Stomach (tissue), 4 donors: ENCODE data around the gene ITCH.

ENCODE experiments used
- CTCF ChIP-seq, 7 experiments: fragments of 450-650 bp in 4 of 7; fragments of 200-600 bp in 3 of 7; sonication (generic) in 3 of 7; IDR thresholded peaks; one replicate each; pipeline ENCODE4 v1.5.1; 2016 to 2019; ENCODE audit warnings: antibody characterized with exemption in 7 of 7, control low read depth in 2 of 7, mild to moderate bottlenecking in 1 of 7
- EP300 ChIP-seq: sonication (generic); formaldehyde crosslinking; IDR thresholded peaks from one replicate; pipeline ENCODE4 v1.6.1; 2017; ENCODE audit warnings: antibody characterized with exemption
- POLR2A ChIP-seq, 4 donors: fragments of 450-650 bp; IDR thresholded peaks; one replicate each; pipeline ENCODE4 v1.6.1; 2016; ENCODE audit warnings: antibody characterized with exemption in 4 of 4, control low read depth in 2 of 4, mild to moderate bottlenecking in 1 of 4, moderate library complexity in 1 of 4
- POLR2AphosphoS5 ChIP-seq, 3 donors: sonication (generic); formaldehyde crosslinking; IDR thresholded peaks; one replicate each; pipeline ENCODE4 v1.6.1; 2016; ENCODE audit warnings: antibody characterized with exemption in 3 of 3

DNA sequence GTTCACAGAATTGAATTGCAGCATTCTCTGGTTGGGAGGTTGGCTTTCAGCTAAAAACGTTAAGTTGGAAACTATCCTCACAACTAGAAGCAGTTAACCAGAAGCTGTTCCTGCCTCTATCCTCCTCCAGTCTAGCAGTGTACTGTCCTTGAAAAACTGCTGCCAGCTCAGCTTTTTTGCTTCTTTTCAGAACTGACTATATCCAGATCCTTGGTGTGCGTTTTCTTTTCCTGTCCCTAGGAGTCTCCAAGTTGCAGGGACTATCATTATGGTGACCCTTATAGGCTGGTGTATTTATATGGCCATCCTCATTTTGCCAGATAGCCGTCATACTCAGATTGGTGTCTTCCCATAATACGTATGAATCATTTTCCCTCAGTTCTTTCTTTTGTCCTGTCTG is 5.5 kb downstream of the ITCH start:
- TF ChIP-seq CTCF (IDR thresholded peaks at IDR 0.05) (no peak), POLR2A (IDR thresholded peaks at IDR 0.05) (no peak), POLR2AphosphoS5 (IDR thresholded peaks at IDR 0.05) (no peak), EP300 (no peak)
